Kidney tubule cell (primary cell): Measurements from ENCODE around the gene MFAP3.

Experiments
- DNase-seq: peaks from one replicate; pipeline ENCODE4 v3.0.0-alpha.2; 2018; ENCODE audit warnings: low spot score

MFAP3 gene

DNA sequence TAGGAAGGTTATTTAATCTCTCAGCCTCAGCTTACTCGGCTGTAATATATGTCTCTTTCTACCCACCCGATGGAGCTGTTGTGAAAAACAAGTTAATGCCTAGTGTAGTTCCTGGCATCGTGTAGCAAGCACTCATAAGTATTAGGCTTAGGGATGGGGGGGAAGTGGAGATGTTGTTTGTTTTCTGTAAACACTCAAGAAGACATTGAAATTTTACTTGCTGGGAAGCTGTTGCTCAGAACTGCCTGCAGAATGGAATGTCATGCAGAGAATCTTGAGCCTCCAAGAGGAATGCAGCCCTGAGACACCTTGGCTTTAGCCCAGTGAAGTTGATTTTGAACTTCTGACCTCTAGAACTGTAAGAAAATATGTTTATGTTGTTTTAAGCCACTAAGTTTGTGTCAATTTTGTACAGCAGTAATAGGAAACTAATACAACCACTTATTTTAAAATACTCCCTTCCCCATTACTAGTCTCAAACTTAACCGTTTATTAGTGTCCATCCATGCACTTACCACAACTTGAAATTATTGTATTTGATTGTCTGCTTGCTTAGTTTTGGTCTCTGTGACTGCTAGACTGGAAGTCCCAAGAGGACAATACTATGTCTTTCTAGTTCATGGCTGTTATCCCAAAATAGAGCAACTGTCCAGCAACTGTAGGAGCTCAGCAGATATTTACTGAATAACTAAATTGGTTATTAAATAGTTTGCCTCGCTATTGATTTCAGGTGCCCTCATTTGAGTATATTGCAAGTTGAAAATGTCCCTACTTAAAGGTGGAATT is 53.8 kb downstream of the MFAP3 start:
- peak; percentile 30 for DNase-seq

- DNase-seq: no peak
These were observed 54.4 kb downstream of the MFAP3 start for GRCh38 chr5:154093142-154093532.

DNA sequence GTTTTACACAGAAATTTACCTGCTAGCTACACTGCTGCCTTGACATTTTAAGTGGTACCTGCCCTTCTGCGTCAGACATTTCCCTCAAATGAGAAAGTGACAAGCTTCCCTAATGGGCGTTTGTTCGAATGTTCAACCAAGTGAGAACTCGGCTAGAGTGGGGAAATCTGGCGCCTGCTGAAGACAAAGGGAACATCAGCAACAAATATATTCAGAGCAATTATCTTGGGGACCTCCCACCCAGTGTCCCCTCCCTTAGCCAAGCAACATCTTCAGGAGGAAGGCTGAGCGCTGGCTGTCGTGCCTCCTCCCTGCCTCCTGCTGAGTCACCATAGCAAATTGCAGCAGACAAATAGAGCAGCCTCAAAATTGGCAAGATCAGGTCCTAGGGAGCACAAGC is 57.1 kb downstream of the MFAP3 start:
- DNase-seq: no peak

GRCh38 chr5:154097031-154097430 is 58.3 kb downstream of the MFAP3 start:
- DNase-seq: peak; percentile 10

- DNase-seq: no peak
These were observed 59.7 kb downstream of the MFAP3 start for GRCh38 chr5:154098465-154098864.

DNA sequence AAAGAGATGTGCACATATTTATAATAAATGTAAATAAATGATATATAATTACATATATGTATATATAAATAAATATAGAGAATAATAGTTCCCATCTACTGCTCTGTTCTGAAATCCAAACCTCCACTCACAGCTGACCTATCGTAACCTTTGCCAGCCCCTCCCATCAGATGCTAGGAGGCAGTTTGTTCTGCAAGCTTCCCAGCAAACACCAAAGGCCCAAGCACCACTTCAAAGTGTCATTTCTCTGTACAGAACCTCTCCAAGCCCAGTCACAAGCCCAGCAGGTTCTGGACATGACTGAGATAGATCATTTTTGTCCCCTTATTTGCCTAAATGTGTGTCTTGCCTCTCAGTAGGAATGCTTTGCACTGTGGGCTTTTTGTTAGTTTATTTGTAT is 62.4 kb downstream of the MFAP3 start:
- DNase-seq: no peak

DNA sequence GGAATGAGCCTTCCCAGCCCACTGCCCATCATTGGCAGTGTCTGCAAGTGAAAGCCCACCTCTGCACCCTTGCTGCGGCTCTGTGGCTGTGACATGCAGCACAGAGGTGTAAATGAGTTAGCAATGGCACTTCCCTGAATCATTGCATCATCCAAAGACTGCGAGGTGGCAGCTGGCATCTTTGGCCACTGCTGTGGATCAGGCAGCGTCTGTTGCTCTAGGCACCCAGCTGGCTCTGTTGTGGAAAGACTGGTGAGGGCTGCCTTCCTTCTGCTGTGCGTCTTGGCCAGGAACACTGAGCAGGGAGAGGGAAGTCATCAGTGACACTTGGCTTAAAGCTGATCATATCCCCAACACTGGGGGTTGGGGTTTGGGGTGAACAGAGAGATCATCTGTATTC is 64.5 kb downstream of the MFAP3 start:
- no peak for DNase-seq
